ENCODE data around the gene MEAK7.
A peak's percentile ranks its signal among the peaks of the same experiment; 100 is the strongest.

Gene MEAK7

GRCh38 chr16:84513123-84513522 lies 8.7 kb upstream of the MEAK7 start:
- no peak for DNase-seq (ENCODE audit: low read depth in 3 of 3)

GRCh38 chr16:84511831-84512230 lies 7.4 kb upstream of the MEAK7 start:
- DNase-seq (ENCODE audit: low read depth in 3 of 3): no peak

- DNase-seq (ENCODE audit: low read depth in 3 of 3): peak; percentile 57 to 79 (median 76)
These were observed 6.8 kb upstream of the MEAK7 start for GRCh38 chr16:84511180-84511800.

GRCh38 chr16:84509032-84509950 lies 4.8 kb upstream of the MEAK7 start:
- DNase-seq (ENCODE audit: low read depth in 3 of 3): no peak

DNA sequence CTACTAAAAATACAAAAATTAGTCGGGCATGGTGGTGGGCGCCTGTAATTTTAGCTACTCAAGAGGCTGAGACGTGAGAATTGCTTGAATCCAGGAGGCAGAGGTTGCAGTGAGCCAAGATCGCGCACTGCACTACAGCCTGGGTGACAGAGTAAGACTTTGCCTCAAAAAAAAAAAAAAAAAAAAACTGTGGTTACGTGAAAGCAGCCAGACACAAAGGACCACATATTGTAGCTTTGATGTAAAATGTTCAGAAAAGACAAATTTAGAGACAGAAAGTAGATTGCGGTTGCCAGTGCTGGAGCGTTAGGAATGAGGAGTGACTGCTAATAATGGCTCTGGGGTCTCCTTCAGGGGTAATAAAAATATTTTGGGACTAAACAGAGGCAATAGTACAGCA lies 4.0 kb upstream of the MEAK7 start:
- no peak for DNase-seq (ENCODE audit: low read depth in 3 of 3)

DNA sequence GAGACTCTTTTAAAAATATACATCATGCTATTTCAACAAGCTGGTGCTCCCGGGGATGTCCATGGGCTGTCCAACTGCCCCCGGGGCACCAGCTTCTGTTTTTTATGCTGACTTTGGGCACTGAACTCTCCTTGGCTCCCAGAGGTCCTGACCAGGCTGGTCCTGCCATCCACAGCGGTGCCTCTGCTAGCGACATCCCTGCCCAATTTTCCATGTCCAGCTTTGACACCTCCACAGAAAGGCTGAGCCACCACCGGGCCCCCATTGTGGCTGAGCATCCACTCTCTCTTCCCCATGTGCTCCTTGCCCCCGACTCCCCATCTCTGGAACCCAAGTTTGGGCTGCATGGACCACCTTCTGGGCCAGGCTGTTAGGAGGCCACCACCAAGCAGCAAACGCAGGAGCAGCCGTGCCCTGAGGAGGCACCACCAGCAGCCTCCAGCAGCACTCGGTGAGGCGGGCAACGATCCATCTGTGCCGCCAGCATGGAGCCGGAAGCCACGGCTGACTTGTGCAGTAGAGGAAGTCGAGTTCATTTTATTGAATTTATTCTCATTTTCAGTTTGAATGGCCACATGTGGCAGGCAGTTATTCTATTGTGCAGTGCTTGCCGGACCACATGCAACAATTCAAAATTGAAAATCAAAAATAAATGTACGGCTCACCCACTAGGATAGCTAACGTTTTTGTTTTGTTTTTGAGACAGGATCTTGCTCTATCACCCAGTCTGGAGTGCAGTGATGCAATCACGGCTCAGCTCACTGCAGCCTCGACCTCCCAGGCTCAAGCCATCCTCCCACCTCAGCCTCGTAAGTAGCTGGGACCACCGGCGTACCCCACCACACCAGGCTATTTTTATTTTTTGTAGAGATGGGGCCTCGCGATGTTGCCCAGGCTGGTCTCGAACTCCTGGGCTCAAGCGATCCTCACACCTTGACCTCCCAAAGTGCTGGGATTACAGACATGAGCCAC lies 2.8 kb upstream of the MEAK7 start:
- DNase-seq (ENCODE audit: low read depth in 3 of 3): no peak

GRCh38 chr16:84505249-84506187 lies 1.1 kb upstream of the MEAK7 start:
- DNase-seq (ENCODE audit: low read depth in 3 of 3): no peak

DNA sequence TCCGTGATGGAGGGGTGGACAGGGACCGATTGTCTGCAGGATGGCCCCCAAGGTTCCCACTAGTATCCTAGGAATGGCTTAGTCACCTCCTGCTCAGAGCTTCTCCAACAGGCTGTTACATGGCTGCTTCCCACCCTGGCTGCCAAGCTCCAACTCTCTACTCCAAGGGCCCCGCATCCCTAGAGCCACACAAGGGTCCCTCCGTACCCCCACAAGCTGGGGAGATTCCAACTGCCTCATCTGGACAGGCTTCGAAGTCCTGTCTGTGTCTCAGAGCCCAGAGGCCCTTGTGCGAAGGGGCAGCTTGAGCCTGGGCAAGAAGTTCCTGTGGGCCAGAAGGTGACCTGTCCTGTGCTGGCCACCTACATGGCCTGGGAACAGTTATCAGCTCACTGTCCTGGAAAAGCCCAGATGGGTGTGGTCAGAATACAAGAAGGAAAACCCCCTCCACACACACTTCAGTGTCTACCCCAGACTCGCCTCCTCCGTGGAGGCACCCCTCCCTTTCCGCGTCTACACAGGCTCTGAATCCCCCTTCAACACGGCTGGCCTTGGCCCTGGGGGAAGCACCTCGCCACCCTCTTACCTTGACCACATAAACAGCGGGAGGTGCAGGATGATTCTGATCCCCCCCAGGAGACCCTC lies 586 bp downstream of the MEAK7 start:
- no peak for DNase-seq (ENCODE audit: low read depth in 3 of 3)

DNA sequence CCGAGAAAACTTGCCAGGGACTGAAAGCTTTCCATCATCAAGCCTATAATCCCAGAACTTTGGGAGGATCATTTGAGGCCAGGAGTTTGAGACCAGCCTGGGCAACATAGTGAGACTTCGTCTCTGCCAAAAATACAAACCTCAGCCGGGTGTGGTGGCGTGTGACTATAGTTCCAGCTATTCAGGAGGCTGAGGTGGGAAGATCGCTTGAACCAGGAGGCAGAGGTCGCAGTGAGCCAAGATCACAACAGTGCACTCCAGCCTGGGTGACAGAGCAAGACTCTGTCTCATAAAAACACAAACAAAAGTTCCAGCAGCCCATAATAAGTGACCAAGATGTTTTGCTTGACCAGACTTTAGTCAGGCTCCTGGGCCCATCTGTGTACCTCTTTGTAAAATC lies 1.9 kb downstream of the MEAK7 start:
- no peak for DNase-seq (ENCODE audit: low read depth in 3 of 3)

GRCh38 chr16:84502075-84502474 lies 2.4 kb downstream of the MEAK7 start:
- no peak for DNase-seq (ENCODE audit: low read depth in 3 of 3)

- no peak for DNase-seq (ENCODE audit: low read depth in 3 of 3)
These were observed 3.3 kb downstream of the MEAK7 start for GRCh38 chr16:84501077-84501735.

DNA sequence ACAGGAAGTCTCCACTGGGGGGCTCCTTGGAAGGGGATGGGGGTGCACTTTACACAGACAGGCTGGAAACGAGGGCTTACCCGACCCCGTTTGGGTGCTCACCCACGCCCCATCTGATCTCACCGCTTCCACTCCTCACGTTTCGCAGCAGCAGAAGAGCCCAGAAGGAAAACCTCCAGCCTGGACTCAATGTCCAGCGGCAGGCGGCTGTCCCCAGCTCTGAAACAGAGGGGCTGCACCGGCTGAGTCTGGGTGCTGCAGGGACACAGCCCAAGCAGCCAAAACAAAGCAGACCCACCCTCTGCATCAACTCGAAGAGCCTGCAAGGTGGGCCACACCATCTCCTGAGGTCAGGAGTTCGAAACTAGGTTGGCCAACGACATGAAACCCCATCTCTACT lies 3.9 kb downstream of the MEAK7 start:
- DNase-seq (ENCODE audit: low read depth in 3 of 3): no peak

DNA sequence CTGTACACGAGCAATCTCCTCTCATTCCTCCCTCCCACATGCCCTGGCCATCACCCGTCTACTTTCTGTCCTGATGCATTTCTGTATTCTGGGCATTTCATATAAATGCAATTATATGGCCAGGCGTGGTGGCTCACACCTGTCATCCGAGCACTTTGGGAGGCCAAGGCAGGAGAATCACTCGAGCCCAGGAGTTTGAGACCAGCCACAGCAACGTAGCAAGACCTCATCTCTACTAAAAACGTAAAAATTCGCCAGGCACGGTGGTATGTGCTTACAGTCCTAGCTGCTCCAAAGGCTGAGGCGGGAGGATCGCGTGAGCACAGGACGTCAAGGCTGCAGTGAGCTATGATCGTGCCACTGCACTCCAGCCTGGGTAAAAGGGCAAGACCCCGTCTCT lies 4.8 kb downstream of the MEAK7 start:
- no peak for DNase-seq (ENCODE audit: low read depth in 3 of 3)

- no peak for DNase-seq (ENCODE audit: low read depth in 3 of 3)
These were observed 5.4 kb downstream of the MEAK7 start for GRCh38 chr16:84498859-84499620.

GRCh38 chr16:84498223-84498610 lies 6.2 kb downstream of the MEAK7 start:
- DNase-seq (ENCODE audit: low read depth in 3 of 3): no peak

DNA sequence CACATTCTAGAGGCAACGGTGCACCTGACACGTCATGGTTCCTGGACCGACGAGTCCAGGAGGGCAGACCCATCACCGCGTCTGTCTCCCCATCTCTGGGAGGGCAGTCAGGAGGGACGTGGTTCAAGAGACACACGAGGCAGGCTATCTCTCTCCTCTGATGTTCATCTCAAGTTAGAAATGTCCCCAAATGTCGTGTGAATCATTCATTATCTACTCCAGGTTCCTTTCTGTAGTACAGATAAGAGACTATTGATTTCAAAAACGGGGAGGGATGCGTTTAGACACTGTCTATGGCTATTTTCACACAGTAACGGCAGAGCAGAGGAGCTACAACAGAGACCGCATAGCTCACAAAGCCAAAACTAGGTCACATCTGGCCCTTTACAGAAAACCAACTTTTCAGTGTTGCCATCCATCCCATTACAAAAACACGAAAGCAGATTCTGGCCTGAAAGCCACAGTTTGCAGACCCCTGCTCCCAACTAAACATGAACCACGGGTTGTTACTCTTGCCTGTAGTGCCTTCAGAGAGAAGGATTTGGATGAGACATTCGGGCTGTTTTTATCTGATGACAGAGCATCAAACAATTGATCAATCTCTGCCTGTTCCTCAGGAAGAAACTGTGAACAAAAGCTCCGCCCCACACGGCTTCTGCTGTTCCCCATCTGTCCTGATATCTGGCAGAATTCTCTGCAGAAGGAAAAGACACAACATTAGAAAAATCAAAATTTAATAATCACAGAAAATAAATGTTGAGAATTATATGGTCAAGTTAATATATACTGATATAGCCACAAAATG lies 6.8 kb downstream of the MEAK7 start:
- DNase-seq (ENCODE audit: low read depth in 3 of 3): no peak

DNA sequence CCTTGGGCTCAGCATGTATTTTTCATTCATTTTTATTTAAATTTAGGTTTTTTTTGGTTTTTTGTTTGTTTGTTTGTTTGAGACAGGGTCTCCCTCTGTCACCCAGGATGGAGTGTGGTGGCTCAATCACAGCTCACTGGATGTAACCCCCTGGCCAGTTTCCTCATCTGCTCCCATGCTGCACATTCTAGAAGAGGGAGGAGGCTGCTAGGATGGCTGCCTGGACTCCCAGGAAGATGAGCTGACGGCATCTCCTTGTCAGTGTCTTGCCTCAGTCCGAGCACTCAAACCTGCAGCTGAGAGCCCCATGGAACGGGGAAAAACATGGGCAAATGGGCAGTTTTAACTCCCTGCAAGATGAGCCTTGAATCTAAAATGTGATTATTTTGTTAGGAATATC lies 7.5 kb downstream of the MEAK7 start:
- no peak for DNase-seq (ENCODE audit: low read depth in 3 of 3)

GRCh38 chr16:84495506-84495905 lies 9.0 kb downstream of the MEAK7 start:
- no peak for DNase-seq (ENCODE audit: low read depth in 3 of 3)

Measured in stimulated activated CD4-positive, alpha-beta T cell treated with anti-CD3 and anti-CD28 coated beads, TNF-alpha, amount 100 ng/mL, for 48 hours (primary cell).